ENCODE results near the gene CPT1A. TPM values are rescaled to one million over a fixed set of nuclear protein-coding genes. Genes with fewer than 3 reads are reported as not detected.
A peak's percentile ranks its signal among the peaks of the same experiment; 100 is the strongest.

CPT1A gene
- total RNA-seq, 2 donors from 2014 or later: 29.5 to 33.3 TPM

DNA sequence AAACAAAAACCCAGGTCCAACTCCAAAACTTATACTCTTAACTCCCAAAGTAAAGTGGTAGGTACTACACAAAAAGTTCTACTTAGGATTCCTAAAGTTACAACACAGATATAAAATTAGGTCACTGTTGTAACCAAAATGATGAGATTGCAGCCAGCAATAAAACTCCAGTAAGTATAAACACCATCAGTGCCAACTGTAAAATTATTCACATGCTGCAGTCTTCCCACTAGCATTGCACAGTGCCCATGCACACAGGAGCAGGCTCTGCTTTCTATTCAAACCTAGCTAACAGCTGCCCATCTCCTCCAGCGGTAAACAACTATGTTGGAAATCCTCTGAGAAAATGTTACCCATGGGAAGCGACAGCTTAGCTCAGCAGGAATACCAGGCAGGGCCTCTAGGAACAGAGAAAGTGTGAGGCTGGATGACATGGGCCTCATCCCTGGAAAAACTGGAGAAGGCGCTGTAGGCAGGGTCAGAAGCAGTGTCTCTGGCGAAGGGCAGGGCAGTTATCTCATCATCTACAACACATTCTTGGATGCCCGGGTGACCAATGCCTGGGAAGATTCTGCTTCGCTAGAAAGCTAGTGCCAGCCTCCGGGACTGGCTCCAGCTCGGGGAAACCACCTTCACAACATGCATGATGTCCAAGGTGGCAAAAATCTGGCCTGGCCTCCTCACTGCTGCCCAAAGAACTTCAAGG lies 9.1 kb downstream of the CPT1A start:
- ATAC-seq (no peak), DNase-seq (no peak)
- Mint-ChIP-seq H3K27ac (no peak overlapping the region), H3K27me3 (no peaks in the 10 kb centered on the region), H3K36me3 (ENCODE audit: low read depth) (peaks cover 3% of the 10 kb centered on the region), H3K4me3 (no peak overlapping the region), H3K4me1 (peaks cover 29% of the 10 kb centered on the region)
- H3K9me3 ChIP-seq (ENCODE audit: control insufficient read depth, low read length, poor library complexity, severe bottlenecking): no peaks in the 10 kb centered on the region

DNA sequence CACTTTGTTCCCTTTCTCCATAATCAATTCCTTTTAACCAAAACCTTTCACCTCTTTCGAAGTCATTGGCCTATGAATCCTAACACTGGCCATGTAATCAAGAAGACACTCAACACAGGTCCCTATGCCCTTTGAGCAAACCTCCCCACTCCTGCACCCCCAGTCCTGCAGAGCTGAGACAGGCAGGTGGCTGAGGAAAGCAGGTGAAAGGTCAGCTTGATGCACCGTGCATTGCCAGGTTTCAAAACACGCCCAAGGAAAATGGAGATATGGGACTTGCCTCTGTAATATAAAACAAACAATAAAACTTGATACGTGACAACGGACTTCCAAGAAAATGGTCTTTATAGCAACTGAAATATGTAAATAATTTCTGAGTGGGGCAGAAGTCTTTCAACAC lies 10.6 kb downstream of the CPT1A start:
- Mint-ChIP-seq H3K27me3 (no peaks in the 10 kb centered on the region), H3K4me3 (no peak overlapping the region), H3K36me3 (ENCODE audit: low read depth) (peaks cover 3% of the 10 kb centered on the region), H3K4me1 (peaks cover 22% of the 10 kb centered on the region), H3K27ac (peak overlapping the region; percentile 39)
- DNase-seq (no peak), ATAC-seq (no peak)
- no peaks in the 10 kb centered on the region for H3K9me3 ChIP-seq (ENCODE audit: control insufficient read depth, low read length, poor library complexity, severe bottlenecking)

- peaks cover 26% of the 10 kb centered on the region for H3K4me1 Mint-ChIP-seq
- DNase-seq (no peak), ATAC-seq (no peak)
- no peak overlapping the region for H3K27ac Mint-ChIP-seq
- H3K27me3 Mint-ChIP-seq: no peaks in the 10 kb centered on the region
- no peaks in the 10 kb centered on the region for H3K9me3 ChIP-seq (ENCODE audit: control insufficient read depth, low read length, poor library complexity, severe bottlenecking)
- H3K4me3 Mint-ChIP-seq: no peak overlapping the region
- H3K36me3 Mint-ChIP-seq (ENCODE audit: low read depth): peaks cover 3% of the 10 kb centered on the region
These were observed 12.1 kb downstream of the CPT1A start for GRCh38 chr11:68829581-68829980.

DNA sequence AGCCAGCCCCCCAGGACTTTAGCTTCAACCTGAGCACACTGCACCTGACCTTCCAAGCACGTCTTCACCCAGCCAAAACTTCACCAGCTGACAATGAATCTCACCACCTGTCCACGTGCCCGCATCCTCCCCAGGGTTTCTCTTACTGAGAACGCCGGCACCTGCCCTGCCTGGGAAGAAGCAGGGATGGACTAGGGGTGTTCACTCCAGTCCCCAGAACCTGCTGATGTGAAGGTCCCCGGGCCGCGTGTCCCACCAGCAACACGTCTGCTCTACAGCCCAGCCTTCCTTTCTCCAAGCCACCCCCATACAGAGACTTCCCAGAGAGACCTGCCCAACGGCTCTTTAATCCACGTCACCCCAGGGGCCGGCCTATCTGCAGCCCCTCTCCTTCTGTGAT lies 12.8 kb downstream of the CPT1A start:
- H3K27me3 Mint-ChIP-seq: no peaks in the 10 kb centered on the region
- no peaks in the 10 kb centered on the region for H3K9me3 ChIP-seq (ENCODE audit: control insufficient read depth, low read length, poor library complexity, severe bottlenecking)
- H3K4me3 Mint-ChIP-seq: peak overlapping the region; percentile 65
- H3K27ac Mint-ChIP-seq: peak overlapping the region; percentile 76
- peaks cover 3% of the 10 kb centered on the region for H3K36me3 Mint-ChIP-seq (ENCODE audit: low read depth)
- H3K4me1 Mint-ChIP-seq: peaks cover 26% of the 10 kb centered on the region
- ATAC-seq: no peak
- no peak for DNase-seq

DNA sequence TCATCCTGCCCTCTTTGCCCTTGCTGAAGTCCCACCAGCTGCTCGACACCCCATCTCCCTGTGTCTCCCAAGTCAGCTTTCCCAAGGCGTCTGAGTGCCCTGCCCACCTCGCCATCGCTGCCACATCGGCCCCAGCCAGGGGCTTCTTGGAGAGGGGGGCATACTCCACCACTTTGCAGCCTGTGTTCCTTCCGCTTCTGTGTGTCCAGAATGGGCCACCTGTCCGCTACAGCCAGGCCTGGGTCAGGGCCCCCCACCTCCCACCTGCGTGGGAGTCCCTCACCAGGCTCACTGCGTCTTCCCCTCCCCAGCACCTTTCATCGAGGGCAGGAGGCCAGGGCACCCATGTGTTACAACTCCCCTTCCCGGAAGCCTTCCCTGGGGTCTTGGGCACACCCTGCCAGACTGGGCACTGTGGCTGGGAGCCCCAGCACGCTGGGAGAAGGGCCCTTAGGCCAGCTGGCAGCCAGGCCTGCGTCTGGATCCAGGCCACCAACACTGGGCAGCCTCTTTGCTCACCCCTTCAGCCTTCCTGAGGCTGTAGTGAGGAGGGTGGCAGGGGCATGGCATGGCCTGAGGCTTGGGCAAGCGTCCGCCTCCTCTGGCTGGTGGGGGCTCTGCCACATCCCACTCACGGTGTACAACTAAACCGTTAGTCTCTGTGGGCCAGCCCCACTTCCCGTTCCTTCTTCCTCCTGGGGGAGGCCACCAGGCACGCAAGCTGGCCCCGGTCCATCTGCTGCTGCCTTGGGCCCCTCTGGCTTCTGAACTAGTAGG lies 13.4 kb downstream of the CPT1A start:
- peaks cover 3% of the 10 kb centered on the region for H3K36me3 Mint-ChIP-seq (ENCODE audit: low read depth)
- peak overlapping the region; percentile 76 for H3K27ac Mint-ChIP-seq
- DNase-seq (no peak), ATAC-seq (no peak)
- H3K9me3 ChIP-seq (ENCODE audit: control insufficient read depth, low read length, poor library complexity, severe bottlenecking): no peaks in the 10 kb centered on the region
- H3K4me3 Mint-ChIP-seq: no peak overlapping the region
- peaks cover 26% of the 10 kb centered on the region for H3K4me1 Mint-ChIP-seq
- no peaks in the 10 kb centered on the region for H3K27me3 Mint-ChIP-seq

DNA sequence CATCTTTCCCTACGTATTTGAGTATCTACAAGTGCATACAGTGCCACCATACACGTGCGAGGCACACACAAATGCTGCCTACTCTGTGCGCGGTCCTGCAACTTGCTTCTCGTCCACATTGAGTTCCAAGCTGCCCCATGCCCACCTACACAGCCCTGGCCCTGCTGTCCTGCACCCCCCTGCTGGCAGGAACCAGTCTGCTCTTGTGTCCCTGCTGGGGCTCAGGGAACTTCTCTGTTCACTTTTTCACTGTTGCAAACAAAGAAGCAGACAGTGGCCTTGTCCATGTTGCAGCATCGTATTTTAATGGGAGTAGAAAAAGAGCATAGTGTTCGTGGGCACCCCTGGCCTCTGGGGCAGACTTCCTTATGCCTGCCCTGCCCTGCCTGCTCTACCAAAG lies 14.0 kb downstream of the CPT1A start:
- no peak for ATAC-seq
- no peak overlapping the region for H3K27ac Mint-ChIP-seq

DNA sequence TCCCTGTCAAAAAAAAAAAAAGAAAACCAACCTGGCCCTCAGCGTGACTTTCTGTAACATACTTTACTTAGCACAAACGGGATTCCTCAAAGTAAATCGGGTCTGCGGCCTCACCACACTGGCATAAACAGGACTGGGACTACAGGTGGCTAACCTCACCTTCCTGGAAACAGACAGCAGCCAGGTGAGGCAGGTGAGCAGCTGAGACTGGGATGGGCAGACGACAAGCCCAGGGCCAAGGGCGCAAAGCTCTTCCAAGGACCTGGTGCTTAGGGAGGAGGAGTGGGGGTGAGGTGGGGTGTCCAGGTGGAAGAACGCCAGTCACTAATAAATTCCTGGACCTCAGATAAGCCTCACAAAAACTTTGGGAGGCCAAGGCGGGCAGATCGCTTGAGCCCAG lies 15.0 kb downstream of the CPT1A start:
- Mint-ChIP-seq H3K4me3 (no peak overlapping the region), H3K27me3 (no peaks in the 10 kb centered on the region), H3K27ac (no peak overlapping the region), H3K36me3 (ENCODE audit: low read depth) (peaks cover 3% of the 10 kb centered on the region), H3K4me1 (peaks cover 24% of the 10 kb centered on the region)
- ATAC-seq: no peak
- no peaks in the 10 kb centered on the region for H3K9me3 ChIP-seq (ENCODE audit: control insufficient read depth, low read length, poor library complexity, severe bottlenecking)
- no peak for DNase-seq

More for the DNA sequence above, 14.0 kb downstream of the CPT1A start:
- peaks cover 3% of the 10 kb centered on the region for H3K36me3 Mint-ChIP-seq (ENCODE audit: low read depth)
- H3K4me1 Mint-ChIP-seq: peaks cover 24% of the 10 kb centered on the region
- DNase-seq: no peak
- H3K4me3 Mint-ChIP-seq: no peak overlapping the region
- no peaks in the 10 kb centered on the region for H3K27me3 Mint-ChIP-seq
- H3K9me3 ChIP-seq (ENCODE audit: control insufficient read depth, low read length, poor library complexity, severe bottlenecking): no peaks in the 10 kb centered on the region

GRCh38 chr11:68825571-68825970 lies 16.1 kb downstream of the CPT1A start:
- ATAC-seq (peak; percentile 67), DNase-seq (peak in 2 of 3 donors; percentile 22 to 27)
- Mint-ChIP-seq H3K36me3 (ENCODE audit: low read depth) (peaks cover 3% of the 10 kb centered on the region), H3K4me3 (no peak overlapping the region), H3K27me3 (no peaks in the 10 kb centered on the region), H3K4me1 (peaks cover 21% of the 10 kb centered on the region), H3K27ac (no peak overlapping the region)
- no peaks in the 10 kb centered on the region for H3K9me3 ChIP-seq (ENCODE audit: control insufficient read depth, low read length, poor library complexity, severe bottlenecking)

DNA sequence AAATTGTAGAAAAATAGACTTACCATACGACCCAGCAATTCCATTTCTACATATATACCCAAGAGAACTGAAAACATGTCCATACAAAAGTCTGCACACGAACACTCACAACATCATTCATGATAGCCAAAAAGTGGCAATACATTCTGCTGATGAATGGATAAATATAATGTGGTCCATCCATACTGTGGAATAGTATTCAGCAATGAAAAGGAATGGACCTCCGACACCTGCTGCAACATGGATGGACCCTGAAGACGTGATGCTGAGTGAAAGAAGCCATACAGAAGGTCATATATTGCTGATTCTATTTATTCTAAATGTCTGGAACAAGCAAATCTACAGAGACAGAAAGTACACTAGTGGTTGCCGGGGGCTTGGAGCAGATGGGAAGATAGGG lies 19.2 kb downstream of the CPT1A start:
- H3K4me1 Mint-ChIP-seq: peaks cover 18% of the 10 kb centered on the region
- no peak overlapping the region for H3K27ac Mint-ChIP-seq
- H3K36me3 Mint-ChIP-seq (ENCODE audit: low read depth): no peaks in the 10 kb centered on the region
- no peaks in the 10 kb centered on the region for H3K9me3 ChIP-seq (ENCODE audit: control insufficient read depth, low read length, poor library complexity, severe bottlenecking)
- no peak for ATAC-seq
- no peak for DNase-seq
- H3K27me3 Mint-ChIP-seq: no peaks in the 10 kb centered on the region
- no peak overlapping the region for H3K4me3 Mint-ChIP-seq

GRCh38 chr11:68821670-68822069 lies 20.0 kb downstream of the CPT1A start:
- Mint-ChIP-seq H3K4me1 (peaks cover 27% of the 10 kb centered on the region), H3K27me3 (no peaks in the 10 kb centered on the region), H3K27ac (no peak overlapping the region), H3K4me3 (no peak overlapping the region), H3K36me3 (ENCODE audit: low read depth) (no peaks in the 10 kb centered on the region)
- ATAC-seq (no peak), DNase-seq (no peak)
- H3K9me3 ChIP-seq (ENCODE audit: control insufficient read depth, low read length, poor library complexity, severe bottlenecking): no peaks in the 10 kb centered on the region

DNA sequence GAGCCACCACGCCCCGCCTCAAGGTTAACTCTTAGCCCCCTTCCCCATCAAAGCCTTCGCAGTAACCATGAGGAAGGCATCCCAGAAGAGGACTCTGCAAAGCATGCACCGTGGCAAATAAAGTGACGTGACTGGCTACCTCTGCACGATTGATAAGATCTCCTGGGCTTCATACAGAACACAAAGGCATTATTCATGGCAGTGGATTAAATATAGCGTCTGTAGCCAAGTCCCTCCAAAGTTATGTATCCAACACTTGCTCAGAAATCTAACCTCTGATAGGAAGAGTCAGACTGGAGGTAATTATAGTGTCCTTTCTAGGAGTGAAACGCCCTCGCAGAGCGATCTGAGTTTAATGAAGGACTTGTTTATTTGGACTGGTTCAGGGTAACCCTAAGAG lies 22.4 kb downstream of the CPT1A start:
- no peaks in the 10 kb centered on the region for H3K36me3 Mint-ChIP-seq (ENCODE audit: low read depth)
- no peak overlapping the region for H3K27ac Mint-ChIP-seq
- DNase-seq (no peak), ATAC-seq (no peak)
- H3K9me3 ChIP-seq (ENCODE audit: control insufficient read depth, low read length, poor library complexity, severe bottlenecking): no peaks in the 10 kb centered on the region
- no peaks in the 10 kb centered on the region for H3K27me3 Mint-ChIP-seq
- no peak overlapping the region for H3K4me3 Mint-ChIP-seq
- H3K4me1 Mint-ChIP-seq: peaks cover 25% of the 10 kb centered on the region

- peak overlapping the region; percentile 86 for H3K27ac Mint-ChIP-seq
- no peak for DNase-seq
- no peaks in the 10 kb centered on the region for H3K9me3 ChIP-seq (ENCODE audit: control insufficient read depth, low read length, poor library complexity, severe bottlenecking)
- no peaks in the 10 kb centered on the region for H3K36me3 Mint-ChIP-seq (ENCODE audit: low read depth)
- no peaks in the 10 kb centered on the region for H3K27me3 Mint-ChIP-seq
- ATAC-seq: no peak
- H3K4me3 Mint-ChIP-seq: no peak overlapping the region
- peaks cover 25% of the 10 kb centered on the region for H3K4me1 Mint-ChIP-seq
These were observed 23.5 kb downstream of the CPT1A start for GRCh38 chr11:68818181-68818580.

DNA sequence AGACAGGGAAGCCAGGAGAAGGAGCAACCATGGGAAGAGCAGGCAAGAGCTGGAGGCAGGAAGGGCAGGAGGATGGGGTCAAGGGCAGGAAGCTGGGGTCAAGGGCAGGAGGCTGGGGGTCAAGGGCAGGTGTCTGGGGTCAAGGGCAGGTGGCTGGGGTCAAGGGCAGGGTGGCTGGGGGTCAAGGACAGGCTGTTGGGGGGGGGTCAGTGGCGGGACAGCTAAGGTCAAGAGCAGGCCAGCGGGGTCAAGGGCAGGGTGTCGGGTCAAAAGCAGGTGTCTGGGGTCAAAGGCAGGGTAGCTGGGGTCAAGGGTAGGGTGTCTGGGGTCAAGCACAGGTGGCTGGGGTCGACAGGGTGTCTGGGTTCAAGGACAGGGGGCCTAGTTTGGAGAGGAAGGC lies 24.2 kb downstream of the CPT1A start:
- H3K27me3 Mint-ChIP-seq: no peaks in the 10 kb centered on the region
- peaks cover 25% of the 10 kb centered on the region for H3K4me1 Mint-ChIP-seq
- no peak for ATAC-seq
- H3K4me3 Mint-ChIP-seq: peak overlapping the region; percentile 70
- DNase-seq: no peak
- peak overlapping the region; percentile 86 for H3K27ac Mint-ChIP-seq
- no peaks in the 10 kb centered on the region for H3K9me3 ChIP-seq (ENCODE audit: control insufficient read depth, low read length, poor library complexity, severe bottlenecking)
- no peaks in the 10 kb centered on the region for H3K36me3 Mint-ChIP-seq (ENCODE audit: low read depth)
